AG08395 (cell line): ENCODE data around the gene CLDN6.
A peak's percentile ranks its signal among the peaks of the same experiment; 100 is the strongest.

Source experiments
- DNase-seq: peaks from one replicate; pipeline ENCODE4 v3.0.0; 2012; ENCODE audit warnings: mixed read lengths, low spot score

Gene CLDN6

GRCh38 chr16:2970563-2970962 is 47.4 kb downstream of the CLDN6 start:
- DNase-seq = no peak

- peak; percentile 41 for DNase-seq
These were observed 48.1 kb downstream of the CLDN6 start for GRCh38 chr16:2969545-2970521.

- peak; percentile 96 for DNase-seq
These were observed 49.0 kb downstream of the CLDN6 start, which contains the start of gene PAQR4 for GRCh38 chr16:2968738-2969544. PAQR4 (plus strand) TSS chr16:2969348; CDS start chr16:2969675, 327 bp downstream.

DNA sequence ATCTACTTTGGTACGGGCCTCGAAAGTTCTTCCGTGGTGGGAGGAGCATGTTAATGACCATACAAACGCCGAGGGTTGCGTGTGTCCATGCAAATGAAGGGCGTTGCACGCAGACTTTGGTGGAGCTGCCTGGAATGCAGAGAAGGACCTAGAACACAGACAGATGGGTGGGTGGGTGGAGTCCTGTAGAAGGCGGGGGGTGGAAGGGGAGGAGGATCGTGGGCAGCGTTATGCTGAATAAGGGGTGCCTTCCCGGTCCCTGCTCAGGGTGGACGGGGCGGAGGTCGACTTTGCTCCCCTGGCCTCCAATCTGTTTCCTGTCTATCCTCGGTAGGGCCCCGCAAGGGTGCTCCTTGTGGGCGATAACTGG is 49.6 kb downstream of the CLDN6 start:
- no peak for DNase-seq

DNA sequence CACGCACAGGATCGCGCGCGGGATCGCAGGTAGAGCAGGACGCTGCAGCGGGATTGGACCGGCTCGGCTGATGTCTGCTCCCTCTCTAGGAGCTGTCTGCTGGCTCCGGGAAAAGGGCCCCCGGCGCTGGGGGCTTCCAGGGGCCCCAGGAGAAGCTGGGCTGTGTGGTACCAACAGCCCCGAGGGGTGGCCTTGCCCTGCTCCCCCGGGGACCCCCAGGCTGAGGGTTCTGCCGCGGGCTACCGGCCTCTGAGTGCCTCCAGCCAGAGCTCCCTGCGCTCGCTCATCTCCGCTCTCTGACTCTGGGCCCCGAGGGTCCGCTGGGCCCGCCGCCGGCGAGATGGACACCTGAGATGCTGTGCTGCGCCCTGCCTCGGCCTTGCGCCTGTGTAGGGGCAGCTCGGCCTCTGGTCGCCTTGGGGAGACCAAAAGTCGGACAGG is 50.2 kb downstream of the CLDN6 start:
- no peak for DNase-seq

GRCh38 chr16:2967211-2967631 is 50.8 kb downstream of the CLDN6 start:
- no peak for DNase-seq

DNA sequence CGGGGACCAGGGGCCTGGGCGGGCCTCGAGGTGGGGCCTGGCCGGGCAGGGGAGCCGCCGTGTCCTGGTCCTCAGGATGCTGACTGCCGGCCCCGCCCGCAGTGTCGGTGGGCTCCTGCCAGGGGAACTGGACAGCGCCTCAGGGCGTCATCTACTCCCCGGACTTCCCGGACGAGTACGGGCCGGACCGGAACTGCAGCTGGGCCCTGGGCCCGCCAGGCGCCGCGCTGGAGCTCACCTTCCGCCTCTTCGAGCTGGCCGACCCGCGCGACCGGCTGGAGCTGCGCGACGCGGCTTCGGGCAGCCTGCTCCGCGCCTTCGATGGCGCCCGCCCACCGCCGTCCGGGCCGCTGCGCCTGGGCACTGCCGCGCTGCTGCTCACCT is 51.2 kb downstream of the CLDN6 start:
- DNase-seq = no peak

GRCh38 chr16:2966043-2966807 is 51.8 kb downstream of the CLDN6 start:
- no peak for DNase-seq
